Osteocyte (in vitro differentiated cells): Measurements from ENCODE around the gene CASP10. TPM values are rescaled to one million over a fixed set of nuclear protein-coding genes. Genes with fewer than 3 reads are reported as not detected.
"Not testable (repeated sequence)": the region's sequence is repeated elsewhere in the genome, so short reads cannot be mapped to it uniquely, and the experiment has no call there.

Experiments
- DNase-seq: peaks from one replicate; pipeline ENCODE4 v3.0.0; 2021; ENCODE audit warnings: mixed read lengths; ENCODE audit not compliant: unreplicated experiment; ENCODE audit errors: extremely low spot score
- H3K27ac Mint-ChIP-seq: one replicate; pipeline ENCODE4 v1.8.0; 2021; ENCODE audit warnings: mild to moderate bottlenecking, mixed read lengths; ENCODE audit not compliant: unreplicated experiment
- H3K27me3 Mint-ChIP-seq: one replicate; pipeline ENCODE4 v1.8.0; 2021; ENCODE audit warnings: mixed read lengths; ENCODE audit not compliant: unreplicated experiment
- H3K36me3 Mint-ChIP-seq: one replicate; pipeline ENCODE4 v1.8.0; 2021; ENCODE audit warnings: mixed read lengths; ENCODE audit not compliant: unreplicated experiment
- H3K4me1 Mint-ChIP-seq: one replicate; pipeline ENCODE4 v1.8.0; 2021; ENCODE audit warnings: mixed read lengths; ENCODE audit not compliant: unreplicated experiment
- H3K4me3 Mint-ChIP-seq: one replicate; pipeline ENCODE4 v1.8.0; 2021; ENCODE audit warnings: mild to moderate bottlenecking, moderate library complexity, mixed read lengths; ENCODE audit not compliant: unreplicated experiment
- H3K9me3 Mint-ChIP-seq: one replicate; pipeline ENCODE4 v1.8.0; 2021; ENCODE audit warnings: mixed read lengths; ENCODE audit not compliant: unreplicated experiment
- total RNA-seq: library from RNA; stranded (reverse); gene quantifications from 2 replicates; pipeline ENCODE4 v1.2.1, GENCODE V29; 2021
- TF ChIP-seq, protein P1 (sequence below): fragments of 200-600 bp; sonication (generic); IDR thresholded peaks from 2 replicates; pipeline ENCODE4 v1.5.0; 2021; ENCODE audit warnings: antibody characterized with exemption, mild to moderate bottlenecking, moderate library complexity

CASP10 gene
- total RNA-seq, 1 donor from 2014 or later = 0.35 TPM

DNA sequence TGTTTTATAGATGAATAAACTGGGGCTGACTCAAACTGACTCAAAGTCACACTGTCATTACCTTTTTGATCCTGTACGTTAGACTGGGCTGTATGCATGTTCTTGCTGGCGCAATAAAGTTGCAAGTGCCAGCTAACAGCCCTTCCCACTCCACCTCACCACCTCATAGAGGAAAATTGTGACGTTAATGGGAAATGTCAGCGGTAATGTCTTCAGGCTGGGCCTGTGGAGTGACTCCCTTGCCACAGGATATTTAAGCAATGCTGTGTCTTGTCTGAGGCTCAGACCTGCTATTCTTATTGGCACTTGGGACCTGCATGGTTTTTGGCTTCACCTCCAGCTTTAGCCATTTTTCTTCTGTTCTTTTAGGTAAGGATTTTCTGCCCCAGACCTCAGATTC lies 25.2 kb upstream of the CASP10 start:
- peaks cover 12% of the 10 kb centered on the region for H3K36me3 Mint-ChIP-seq
- H3K9me3 Mint-ChIP-seq = no peaks in the 10 kb centered on the region
- TF ChIP-seq, protein P1, sequence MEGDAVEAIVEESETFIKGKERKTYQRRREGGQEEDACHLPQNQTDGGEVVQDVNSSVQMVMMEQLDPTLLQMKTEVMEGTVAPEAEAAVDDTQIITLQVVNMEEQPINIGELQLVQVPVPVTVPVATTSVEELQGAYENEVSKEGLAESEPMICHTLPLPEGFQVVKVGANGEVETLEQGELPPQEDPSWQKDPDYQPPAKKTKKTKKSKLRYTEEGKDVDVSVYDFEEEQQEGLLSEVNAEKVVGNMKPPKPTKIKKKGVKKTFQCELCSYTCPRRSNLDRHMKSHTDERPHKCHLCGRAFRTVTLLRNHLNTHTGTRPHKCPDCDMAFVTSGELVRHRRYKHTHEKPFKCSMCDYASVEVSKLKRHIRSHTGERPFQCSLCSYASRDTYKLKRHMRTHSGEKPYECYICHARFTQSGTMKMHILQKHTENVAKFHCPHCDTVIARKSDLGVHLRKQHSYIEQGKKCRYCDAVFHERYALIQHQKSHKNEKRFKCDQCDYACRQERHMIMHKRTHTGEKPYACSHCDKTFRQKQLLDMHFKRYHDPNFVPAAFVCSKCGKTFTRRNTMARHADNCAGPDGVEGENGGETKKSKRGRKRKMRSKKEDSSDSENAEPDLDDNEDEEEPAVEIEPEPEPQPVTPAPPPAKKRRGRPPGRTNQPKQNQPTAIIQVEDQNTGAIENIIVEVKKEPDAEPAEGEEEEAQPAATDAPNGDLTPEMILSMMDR = no peak
- H3K27ac Mint-ChIP-seq = peak overlapping the region; percentile 86
- H3K4me3 Mint-ChIP-seq = no peak overlapping the region
- DNase-seq = no peak
- H3K27me3 Mint-ChIP-seq = no peaks in the 10 kb centered on the region
- H3K4me1 Mint-ChIP-seq = peaks cover 11% of the 10 kb centered on the region

DNA sequence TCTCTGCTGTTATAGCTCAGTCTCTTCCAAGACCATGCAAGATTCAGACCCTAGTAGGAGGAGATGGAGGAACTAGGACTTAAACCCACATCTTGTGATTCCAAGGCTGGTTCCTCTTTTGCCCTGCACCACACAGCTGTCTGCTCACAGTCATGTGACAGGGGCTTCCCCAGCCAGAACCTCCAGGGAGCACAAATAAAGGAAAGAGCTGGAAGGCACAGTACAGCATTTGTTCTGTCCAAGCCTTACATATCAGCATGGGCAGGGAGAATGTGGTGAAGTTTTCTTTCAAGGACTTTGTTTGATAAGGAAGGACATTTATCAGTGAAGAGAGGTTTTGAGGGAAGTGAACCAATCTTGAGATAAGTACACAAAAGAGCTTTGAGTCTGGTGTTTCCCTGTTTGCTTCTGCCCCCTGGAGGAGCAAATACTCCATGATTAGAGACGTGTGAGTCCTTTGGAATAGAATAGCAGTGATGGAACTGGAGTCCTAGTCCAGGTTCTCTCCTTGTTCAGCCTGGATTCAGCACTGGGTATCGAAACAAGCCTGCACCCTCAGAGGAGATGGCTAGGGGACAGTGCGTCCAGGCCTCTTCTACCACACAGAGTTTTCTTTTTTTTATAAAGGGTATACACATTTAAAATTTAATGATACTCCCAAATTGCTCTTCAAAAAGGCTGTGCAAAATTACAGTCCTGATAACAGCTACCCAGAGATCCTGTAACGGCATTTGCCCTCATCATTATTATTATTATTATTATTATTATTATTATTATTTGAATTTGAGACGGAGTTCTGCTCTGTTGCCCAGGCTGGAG lies 24.6 kb upstream of the CASP10 start:
- no peak for DNase-seq
- Mint-ChIP-seq H3K27me3 (no peaks in the 10 kb centered on the region), H3K4me3 (no peak overlapping the region), H3K9me3 (no peaks in the 10 kb centered on the region), H3K4me1 (peaks cover 11% of the 10 kb centered on the region), H3K27ac (peak overlapping the region; percentile 86), H3K36me3 (peaks cover 13% of the 10 kb centered on the region)
- TF ChIP-seq, protein P1 = peak; percentile 89

DNA sequence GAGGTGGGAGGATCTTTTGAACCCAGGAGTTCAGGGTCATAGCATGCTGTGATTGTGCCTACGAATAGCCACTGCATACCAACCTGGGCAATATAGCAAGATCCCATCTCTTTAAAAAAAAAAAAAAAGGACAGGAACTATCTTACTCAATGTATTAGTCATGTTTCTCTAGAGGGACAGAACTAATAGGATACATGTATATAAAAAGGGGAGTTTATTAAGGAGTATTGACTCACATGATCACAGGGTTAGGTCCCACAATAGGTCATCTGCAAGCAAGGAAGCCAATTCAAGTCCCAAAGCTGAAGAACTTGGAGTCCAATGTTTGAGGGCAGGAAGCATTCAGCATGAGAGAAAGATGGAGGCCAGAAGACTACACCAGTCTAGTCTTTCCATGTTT lies 18.8 kb upstream of the CASP10 start:
- Mint-ChIP-seq H3K36me3 (peaks cover 21% of the 10 kb centered on the region), H3K4me3 (no peak overlapping the region), H3K9me3 (no peaks in the 10 kb centered on the region), H3K27me3 (peaks cover 3% of the 10 kb centered on the region), H3K4me1 (no peaks in the 10 kb centered on the region), H3K27ac (no peak overlapping the region)
- DNase-seq = no peak
- TF ChIP-seq, protein P1 = no peak

DNA sequence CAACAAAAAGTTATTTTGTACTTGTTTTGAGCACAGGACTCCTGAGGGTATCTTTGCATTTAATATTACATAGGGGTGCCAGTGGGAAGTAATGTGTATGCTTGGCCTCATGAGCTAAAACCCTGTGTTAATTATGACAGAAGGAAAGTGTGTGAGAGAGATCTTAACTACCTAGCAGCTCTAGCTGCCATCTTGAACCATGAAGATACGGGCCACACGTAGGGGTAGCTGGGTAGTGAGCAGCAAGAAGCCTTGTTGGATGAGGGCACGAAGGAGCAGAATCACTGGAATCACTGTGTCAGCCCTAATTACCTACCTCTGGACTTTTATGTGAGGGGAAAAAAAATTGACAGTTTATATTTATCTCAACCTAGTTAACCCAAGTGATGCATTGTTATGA lies 15.4 kb upstream of the CASP10 start:
- Mint-ChIP-seq H3K27ac (no peak overlapping the region), H3K27me3 (peaks cover 3% of the 10 kb centered on the region), H3K4me1 (peaks cover 4% of the 10 kb centered on the region), H3K36me3 (peaks cover 13% of the 10 kb centered on the region), H3K4me3 (no peak overlapping the region), H3K9me3 (no peaks in the 10 kb centered on the region)
- no peak for DNase-seq
- TF ChIP-seq, protein P1 = no peak

DNA sequence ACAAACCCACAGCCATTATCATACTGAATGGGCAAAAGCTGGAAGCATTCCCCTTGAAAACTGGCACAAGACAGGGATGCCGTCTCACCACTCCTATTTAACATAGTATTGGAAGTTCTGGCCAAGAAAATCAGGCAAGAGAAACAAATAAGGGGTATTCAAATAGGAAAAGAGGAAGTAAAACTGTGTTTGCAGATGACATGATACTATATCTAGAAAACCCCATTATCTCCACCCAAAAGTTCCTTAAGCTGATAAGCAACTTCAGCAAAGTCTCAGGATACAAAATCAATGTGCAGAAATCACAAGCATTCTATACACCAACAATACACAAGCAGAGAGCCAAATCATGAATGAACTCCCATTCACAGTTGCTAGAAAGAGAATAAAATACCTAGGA lies 14.4 kb upstream of the CASP10 start:
- H3K27ac Mint-ChIP-seq, DNase-seq, H3K4me1 Mint-ChIP-seq, H3K9me3 Mint-ChIP-seq, H3K4me3 Mint-ChIP-seq, H3K27me3 Mint-ChIP-seq: not testable (repeated sequence)
- peaks cover 10% of the 10 kb centered on the region for H3K36me3 Mint-ChIP-seq
